ELF-1 (cell line): Measurements from ENCODE around the gene AFAP1.

Source experiments
- DNase-seq: peaks from one replicate; pipeline ENCODE4 v3.0.0-alpha.2; 2016; ENCODE audit warnings: low read depth, low spot score

The AFAP1 gene

GRCh38 chr4:7719354-7720174 is 220.1 kb downstream of the AFAP1 start:
- peak; percentile 82 for DNase-seq

DNA sequence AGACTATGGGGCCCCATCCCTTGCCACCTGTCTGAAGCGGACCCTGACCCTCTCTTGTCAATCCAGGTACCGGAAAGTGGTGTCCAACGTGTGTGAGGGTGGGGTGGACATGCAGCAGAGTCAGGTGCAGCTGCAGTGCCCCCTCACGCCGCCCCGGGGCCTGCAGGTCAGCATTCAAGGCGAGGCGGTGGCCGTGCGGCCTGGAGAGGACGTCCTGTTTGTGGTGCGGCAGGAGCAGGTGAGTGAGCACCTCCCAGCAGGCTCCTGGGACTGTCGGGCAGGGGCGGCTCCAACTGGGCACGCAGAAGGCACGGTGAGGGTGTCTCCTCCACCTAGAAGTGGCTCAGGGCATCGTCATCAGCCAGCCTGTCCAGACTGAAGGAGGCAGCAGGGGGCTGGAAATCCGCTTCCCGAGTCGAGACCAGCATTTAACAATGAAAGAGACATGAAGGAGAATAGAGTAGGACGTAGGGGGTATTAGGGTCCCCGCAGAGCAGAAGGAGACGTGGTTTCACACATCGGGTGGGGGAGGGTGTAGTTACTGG is 221.6 kb downstream of the AFAP1 start:
- DNase-seq: no peak

GRCh38 chr4:7717161-7717560 is 222.5 kb downstream of the AFAP1 start:
- no peak for DNase-seq

GRCh38 chr4:7716010-7716721 is 223.5 kb downstream of the AFAP1 start:
- DNase-seq: no peak

GRCh38 chr4:7715271-7716009 is 224.2 kb downstream of the AFAP1 start:
- no peak for DNase-seq

- DNase-seq: no peak
Observed at GRCh38 chr4:7714738-7715137, 224.9 kb downstream of the AFAP1 start.

DNA sequence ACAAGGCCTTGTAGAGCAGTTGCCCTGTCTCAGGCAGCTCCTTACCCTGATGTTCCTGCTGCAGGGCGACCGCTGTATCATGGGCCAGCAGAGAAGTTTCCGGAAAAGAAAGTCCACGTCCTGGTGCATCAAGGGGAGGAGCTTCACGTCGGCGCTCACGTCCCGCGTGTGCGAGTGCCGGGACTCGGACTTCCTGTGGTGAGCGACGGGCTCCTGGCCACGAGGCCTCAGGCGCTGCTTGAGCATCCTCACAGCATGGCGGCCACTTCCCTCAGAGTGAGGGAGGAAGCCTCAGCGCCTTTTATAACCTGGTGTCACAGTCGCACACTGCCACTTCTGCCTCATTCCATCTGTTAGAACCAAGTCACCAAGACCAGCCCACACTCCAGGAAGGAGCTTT is 225.5 kb downstream of the AFAP1 start:
- DNase-seq: no peak

- DNase-seq: no peak
Observed at GRCh38 chr4:7713757-7714156, 225.9 kb downstream of the AFAP1 start.

- no peak for DNase-seq
Observed at GRCh38 chr4:7712021-7712671, 227.5 kb downstream of the AFAP1 start.

DNA sequence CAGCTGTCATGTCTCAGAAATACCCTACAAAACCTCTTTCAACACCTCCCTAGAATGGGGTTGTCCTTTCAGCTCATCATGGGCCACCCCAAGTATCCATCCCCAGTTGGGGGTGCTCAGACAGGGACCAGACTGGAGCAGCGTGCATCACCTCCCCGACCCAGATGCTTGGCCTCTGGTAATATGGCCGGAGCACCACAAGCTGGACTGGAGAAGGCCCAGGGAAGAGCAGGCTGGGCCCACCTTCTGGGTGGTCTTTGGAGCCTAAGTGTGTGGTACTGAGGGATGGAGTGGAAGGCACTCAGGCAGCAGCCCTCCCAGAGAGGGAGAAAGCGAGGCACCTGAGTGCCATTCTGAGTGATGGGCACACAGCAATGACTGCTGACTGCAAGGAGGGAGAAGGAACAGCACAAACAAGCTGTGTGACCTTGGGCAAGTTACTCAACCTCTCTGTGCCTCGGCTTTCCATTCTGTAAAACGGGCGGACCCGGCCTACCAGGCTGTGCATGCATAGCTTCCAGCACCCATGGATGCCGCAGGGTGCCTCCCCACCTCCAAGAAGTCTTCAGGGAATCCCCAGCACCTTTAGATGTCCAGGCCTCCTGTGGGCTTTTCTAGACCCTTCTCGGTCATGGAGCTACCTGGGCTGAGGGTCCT is 228.2 kb downstream of the AFAP1 start:
- DNase-seq: no peak

DNA sequence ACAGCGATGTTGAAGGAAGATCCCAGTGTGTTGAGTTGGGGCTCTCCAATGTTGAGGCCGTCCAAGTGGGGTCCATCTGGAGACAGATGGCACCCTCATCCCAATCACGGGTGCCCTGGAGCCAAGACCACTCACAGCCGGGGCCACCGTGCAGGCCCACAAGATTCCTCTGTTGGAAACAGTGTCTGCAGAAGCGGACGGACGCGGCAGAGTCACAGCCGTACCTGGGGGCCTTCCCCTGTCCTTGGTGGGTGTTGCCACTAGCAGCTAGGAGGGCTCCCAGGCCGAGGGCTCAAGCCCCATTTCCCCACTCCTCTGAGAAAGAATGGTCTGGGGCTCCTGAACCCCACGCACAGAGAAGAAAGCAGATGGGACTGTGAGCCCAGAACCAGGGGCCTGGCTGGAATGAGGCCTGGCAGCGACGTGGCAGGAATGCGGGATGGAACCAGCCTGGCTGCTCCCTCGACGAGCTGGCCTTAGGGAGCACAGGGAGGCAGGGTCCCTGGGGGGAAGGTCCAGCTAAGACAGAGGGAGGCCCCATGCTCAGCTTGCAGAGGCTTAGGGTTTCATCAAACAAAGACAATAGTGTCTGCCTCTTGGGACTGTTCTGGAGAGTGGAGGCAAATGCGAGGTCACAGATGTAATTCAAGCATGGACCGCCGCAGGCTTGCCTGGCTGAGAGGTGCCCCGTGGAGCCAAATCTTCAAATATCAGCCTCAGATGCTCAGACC is 228.9 kb downstream of the AFAP1 start:
- no peak for DNase-seq

- DNase-seq: no peak
Observed at GRCh38 chr4:7710126-7710525, 229.5 kb downstream of the AFAP1 start.

DNA sequence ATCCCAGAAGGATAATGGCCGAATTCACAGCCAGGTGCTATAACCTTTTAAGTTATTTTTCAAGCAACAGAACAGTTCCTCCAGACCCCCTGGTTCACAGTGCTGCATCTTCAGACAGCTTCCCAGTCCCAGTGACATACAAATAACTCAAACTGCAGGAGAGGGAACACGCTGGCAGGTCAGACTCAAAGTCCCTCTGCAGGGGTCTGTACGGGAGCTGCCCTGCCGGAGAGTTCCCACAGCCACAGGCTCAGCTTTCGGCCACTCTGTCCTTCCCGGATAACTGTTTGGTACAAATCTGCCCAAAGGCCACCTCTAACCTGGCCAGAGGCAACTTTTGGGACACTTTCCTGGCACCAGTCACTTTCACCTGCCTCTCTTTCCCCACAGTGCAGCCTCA is 230.2 kb downstream of the AFAP1 start:
- DNase-seq: no peak

DNA sequence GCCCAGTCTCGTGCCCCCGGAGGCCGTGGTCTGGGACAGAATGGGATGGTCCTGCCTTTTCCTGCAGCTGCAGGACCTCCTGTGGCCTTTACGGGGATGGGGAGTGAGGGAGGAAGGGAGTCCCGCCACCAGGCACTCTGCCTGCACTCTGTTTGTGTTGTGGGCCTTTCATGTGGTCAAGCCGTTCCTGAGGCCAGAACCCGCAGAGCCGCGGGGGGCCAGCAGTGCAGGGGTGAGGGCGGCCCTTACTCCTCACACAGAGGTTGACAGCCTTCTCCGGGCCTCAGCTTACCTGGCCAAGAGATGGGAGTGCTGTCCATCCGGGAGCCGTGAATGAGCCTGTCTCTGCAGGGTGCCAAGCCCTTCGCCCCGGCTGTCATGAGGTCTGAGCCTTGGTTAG is 230.7 kb downstream of the AFAP1 start:
- no peak for DNase-seq
